ENCODE measurements around the gene LAMP5. TPM values are rescaled to one million over a fixed set of nuclear protein-coding genes. Genes with fewer than 3 reads are reported as not detected.

The LAMP5 gene
- polyA plus RNA-seq, 1 donor from 2014 or later = 0.43 TPM

GRCh38 chr20:9500121-9500520 lies 14.3 kb upstream of the LAMP5 start:
- no peak overlapping the region for H3K4me3 ChIP-seq (ENCODE audit: low read length)
- no peaks in the 10 kb centered on the region for H3K79me2 ChIP-seq (replicated peaks; ENCODE audit: insufficient read depth, low read length)
- H3F3A ChIP-seq (ENCODE audit: insufficient read depth, low read length, poor library complexity, severe bottlenecking) = no peaks in the 10 kb centered on the region
- H3K4me2 ChIP-seq (ENCODE audit: low read length) = no peak overlapping the region
- H3K9me3 ChIP-seq (ENCODE audit: low read length) = no peaks in the 10 kb centered on the region
- no peak overlapping the region for H2AFZ ChIP-seq (ENCODE audit: low read depth, low read length)
- no peaks in the 10 kb centered on the region for H3K36me3 ChIP-seq (ENCODE audit: insufficient read depth, low read length)
- no peak overlapping the region for H3K9ac ChIP-seq (ENCODE audit: low read length)
- H4K20me1 ChIP-seq (ENCODE audit: insufficient read depth) = no peaks in the 10 kb centered on the region
- H3K9me2 ChIP-seq (ENCODE audit: insufficient read depth, low read length) = no peaks in the 10 kb centered on the region
- no peak overlapping the region for H3K27ac ChIP-seq (ENCODE audit: low read length)
- peaks cover 3% of the 10 kb centered on the region for H3K27me3 ChIP-seq (ENCODE audit: insufficient read depth, low read depth, low read length)
- TF ChIP-seq, protein P1, sequence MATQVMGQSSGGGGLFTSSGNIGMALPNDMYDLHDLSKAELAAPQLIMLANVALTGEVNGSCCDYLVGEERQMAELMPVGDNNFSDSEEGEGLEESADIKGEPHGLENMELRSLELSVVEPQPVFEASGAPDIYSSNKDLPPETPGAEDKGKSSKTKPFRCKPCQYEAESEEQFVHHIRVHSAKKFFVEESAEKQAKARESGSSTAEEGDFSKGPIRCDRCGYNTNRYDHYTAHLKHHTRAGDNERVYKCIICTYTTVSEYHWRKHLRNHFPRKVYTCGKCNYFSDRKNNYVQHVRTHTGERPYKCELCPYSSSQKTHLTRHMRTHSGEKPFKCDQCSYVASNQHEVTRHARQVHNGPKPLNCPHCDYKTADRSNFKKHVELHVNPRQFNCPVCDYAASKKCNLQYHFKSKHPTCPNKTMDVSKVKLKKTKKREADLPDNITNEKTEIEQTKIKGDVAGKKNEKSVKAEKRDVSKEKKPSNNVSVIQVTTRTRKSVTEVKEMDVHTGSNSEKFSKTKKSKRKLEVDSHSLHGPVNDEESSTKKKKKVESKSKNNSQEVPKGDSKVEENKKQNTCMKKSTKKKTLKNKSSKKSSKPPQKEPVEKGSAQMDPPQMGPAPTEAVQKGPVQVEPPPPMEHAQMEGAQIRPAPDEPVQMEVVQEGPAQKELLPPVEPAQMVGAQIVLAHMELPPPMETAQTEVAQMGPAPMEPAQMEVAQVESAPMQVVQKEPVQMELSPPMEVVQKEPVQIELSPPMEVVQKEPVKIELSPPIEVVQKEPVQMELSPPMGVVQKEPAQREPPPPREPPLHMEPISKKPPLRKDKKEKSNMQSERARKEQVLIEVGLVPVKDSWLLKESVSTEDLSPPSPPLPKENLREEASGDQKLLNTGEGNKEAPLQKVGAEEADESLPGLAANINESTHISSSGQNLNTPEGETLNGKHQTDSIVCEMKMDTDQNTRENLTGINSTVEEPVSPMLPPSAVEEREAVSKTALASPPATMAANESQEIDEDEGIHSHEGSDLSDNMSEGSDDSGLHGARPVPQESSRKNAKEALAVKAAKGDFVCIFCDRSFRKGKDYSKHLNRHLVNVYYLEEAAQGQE (IDR thresholded peaks at IDR 0.05; ENCODE audit: borderline replicate concordance) = no peak
- TF ChIP-seq SMC3 (conservative IDR thresholded peaks at IDR 0.05; ENCODE audit: poor library complexity) = no peak
- TF ChIP-seq CTCF (IDR thresholded peaks at IDR 0.05; ENCODE audit: poor library complexity, severe bottlenecking) = no peak
- no peak for TF ChIP-seq RAD21 (conservative IDR thresholded peaks at IDR 0.05)

GRCh38 chr20:9501473-9501872 lies 12.9 kb upstream of the LAMP5 start:
- Histone ChIP-seq H3K36me3 (ENCODE audit: insufficient read depth, low read length) (no peaks in the 10 kb centered on the region), H3K9me3 (ENCODE audit: low read length) (peaks cover 6% of the 10 kb centered on the region), H3K9ac (ENCODE audit: low read length) (no peak overlapping the region), H3K4me3 (ENCODE audit: low read length) (no peak overlapping the region), H3F3A (ENCODE audit: insufficient read depth, low read length, poor library complexity, severe bottlenecking) (no peaks in the 10 kb centered on the region), H3K4me2 (ENCODE audit: low read length) (no peak overlapping the region), H3K9me2 (ENCODE audit: insufficient read depth, low read length) (no peaks in the 10 kb centered on the region), H3K79me2 (replicated peaks; ENCODE audit: insufficient read depth, low read length) (no peaks in the 10 kb centered on the region), H2AFZ (ENCODE audit: low read depth, low read length) (no peak overlapping the region), H3K27me3 (ENCODE audit: insufficient read depth, low read depth, low read length) (peaks cover 17% of the 10 kb centered on the region), H3K27ac (ENCODE audit: low read length) (no peak overlapping the region), H4K20me1 (ENCODE audit: insufficient read depth) (no peaks in the 10 kb centered on the region)
- TF ChIP-seq RAD21 (conservative IDR thresholded peaks at IDR 0.05) (no peak), SMC3 (conservative IDR thresholded peaks at IDR 0.05; ENCODE audit: poor library complexity) (no peak), POLR2AphosphoS5 (IDR thresholded peaks at IDR 0.05) (no peak), MXI1 (conservative IDR thresholded peaks at IDR 0.05; ENCODE audit: poor library complexity, severe bottlenecking) (no peak), CTCF (IDR thresholded peaks at IDR 0.05; ENCODE audit: poor library complexity, severe bottlenecking) (no peak), EP300 (conservative IDR thresholded peaks at IDR 0.05; ENCODE audit: poor library complexity, severe bottlenecking) (no peak), TAF1 (IDR thresholded peaks at IDR 0.05; ENCODE audit: low read depth) (no peak), EZH2 (IDR thresholded peaks at IDR 0.05; ENCODE audit: borderline replicate concordance, insufficient read depth, low read length, poor library complexity, severe bottlenecking) (no peak)
- TF ChIP-seq, protein P1 (IDR thresholded peaks at IDR 0.05; ENCODE audit: borderline replicate concordance) = no peak
